HG03571 (cell line): Measurements from ENCODE around the gene PITRM1.

Source experiments
- ATAC-seq: cut with Tn5 transposase; IDR thresholded peaks from one replicate; pipeline ENCODE4 v1.9.1; 2021; ENCODE audit not compliant: unreplicated experiment

PITRM1 gene

DNA sequence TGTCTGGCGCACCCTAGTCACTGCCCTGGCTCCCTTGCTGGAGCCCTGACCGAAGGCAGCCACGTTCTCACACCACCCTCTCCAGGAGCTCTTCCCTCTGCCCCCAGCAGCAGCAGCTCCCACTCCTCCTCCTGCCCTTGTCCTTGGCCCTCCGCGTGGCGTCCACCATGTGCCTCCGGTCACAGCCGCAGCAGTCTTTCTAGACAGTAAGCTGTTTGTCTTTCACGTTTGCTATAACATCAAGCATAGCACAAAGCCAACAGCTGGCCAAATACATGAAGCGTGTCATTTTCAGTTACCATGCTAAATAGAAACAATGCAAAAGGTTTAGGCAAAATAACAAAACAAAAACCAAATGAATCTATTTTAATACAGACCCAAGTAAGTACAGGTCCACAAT lies 3.3 kb downstream of the PITRM1 start:
- no peak for ATAC-seq

DNA sequence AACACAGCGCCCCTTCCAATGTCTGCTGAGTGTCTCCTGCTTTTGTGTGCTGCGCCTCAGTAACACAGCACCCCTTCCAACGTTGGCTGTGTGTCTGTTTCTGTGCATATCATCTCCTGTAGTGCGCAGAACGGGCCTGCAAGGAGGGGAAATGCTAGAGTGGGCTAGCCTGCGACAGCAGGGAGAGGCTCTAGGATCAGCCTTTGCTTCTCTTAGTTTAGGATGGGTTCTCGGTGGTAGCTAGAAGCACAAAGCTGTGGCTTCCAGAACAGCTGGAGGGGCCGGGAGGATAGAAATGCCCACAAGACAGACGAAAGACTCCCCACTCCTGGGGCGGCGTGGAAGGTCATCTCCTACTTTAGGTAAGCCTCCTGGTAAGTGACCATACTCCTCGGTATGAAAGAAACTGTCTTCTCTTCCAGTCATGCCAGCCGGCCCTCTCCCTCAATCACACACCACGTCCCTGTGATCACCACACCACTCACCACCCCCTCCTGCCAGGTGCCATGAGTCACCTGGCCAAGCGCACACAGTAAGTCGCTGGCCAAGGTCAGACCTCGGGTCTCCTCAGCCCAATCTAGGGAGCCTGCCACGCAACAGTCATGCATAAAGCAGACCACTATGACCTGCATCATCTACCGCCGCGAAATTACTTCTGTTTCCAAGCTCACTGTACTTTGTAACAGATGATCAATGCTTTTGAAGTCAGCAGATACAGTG lies 4.8 kb downstream of the PITRM1 start:
- ATAC-seq = no peak

GRCh38 chr10:3166496-3167290 lies 5.9 kb downstream of the PITRM1 start:
- no peak for ATAC-seq

- no peak for ATAC-seq
Observed at GRCh38 chr10:3165196-3165595, 7.4 kb downstream of the PITRM1 start.

- no peak for ATAC-seq
Observed at GRCh38 chr10:3163879-3164278, 8.7 kb downstream of the PITRM1 start.

- no peak for ATAC-seq
Observed at GRCh38 chr10:3162533-3162932, 10.0 kb downstream of the PITRM1 start.

DNA sequence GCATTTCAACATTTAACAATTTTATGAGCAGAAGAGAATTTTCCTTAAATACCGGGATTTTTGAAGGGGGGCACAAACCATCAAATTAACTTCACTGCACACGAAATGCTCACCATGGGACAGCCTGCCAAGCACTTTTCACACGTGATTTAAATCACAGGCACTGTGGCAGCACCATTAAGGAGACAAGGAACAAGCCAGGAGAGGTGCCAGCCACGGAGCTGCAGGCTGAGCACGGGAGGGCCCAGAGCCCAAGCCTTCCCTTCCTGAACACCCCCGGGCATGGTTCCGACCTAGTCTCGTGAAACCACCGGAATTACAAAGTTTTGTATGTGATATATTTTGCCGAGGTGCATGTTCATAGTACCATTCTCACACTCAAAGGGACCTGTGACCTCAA lies 13.4 kb downstream of the PITRM1 start:
- no peak for ATAC-seq

GRCh38 chr10:3154666-3155065 lies 17.9 kb downstream of the PITRM1 start:
- ATAC-seq = no peak

GRCh38 chr10:3152566-3152935 lies 20.0 kb downstream of the PITRM1 start:
- ATAC-seq = no peak

- no peak for ATAC-seq
Observed at GRCh38 chr10:3151889-3152565, 20.6 kb downstream of the PITRM1 start.

GRCh38 chr10:3150961-3151360 lies 21.6 kb downstream of the PITRM1 start:
- ATAC-seq = no peak

- no peak for ATAC-seq
Observed at GRCh38 chr10:3150366-3150765, 22.2 kb downstream of the PITRM1 start.

GRCh38 chr10:3149918-3150317 lies 22.7 kb downstream of the PITRM1 start:
- ATAC-seq = no peak

DNA sequence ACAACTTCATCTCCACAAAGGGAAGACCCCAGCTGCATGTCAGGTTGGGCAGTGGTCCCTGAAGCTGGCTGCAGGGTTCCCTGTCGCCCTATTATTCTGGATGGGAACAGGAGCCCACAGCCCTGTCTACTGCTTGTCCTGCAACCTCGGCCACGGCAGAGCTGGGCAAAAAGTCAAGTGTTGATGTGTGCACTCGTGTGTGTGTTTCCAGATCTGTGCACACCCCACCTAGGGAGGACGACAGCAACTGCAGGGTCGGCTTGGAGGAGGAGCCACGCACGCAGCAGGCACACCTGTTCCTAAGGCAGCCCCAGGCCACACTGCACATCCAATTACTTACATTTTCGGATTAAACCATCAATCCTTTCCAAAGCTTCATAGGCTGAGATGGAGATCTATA lies 23.6 kb downstream of the PITRM1 start:
- ATAC-seq = no peak

DNA sequence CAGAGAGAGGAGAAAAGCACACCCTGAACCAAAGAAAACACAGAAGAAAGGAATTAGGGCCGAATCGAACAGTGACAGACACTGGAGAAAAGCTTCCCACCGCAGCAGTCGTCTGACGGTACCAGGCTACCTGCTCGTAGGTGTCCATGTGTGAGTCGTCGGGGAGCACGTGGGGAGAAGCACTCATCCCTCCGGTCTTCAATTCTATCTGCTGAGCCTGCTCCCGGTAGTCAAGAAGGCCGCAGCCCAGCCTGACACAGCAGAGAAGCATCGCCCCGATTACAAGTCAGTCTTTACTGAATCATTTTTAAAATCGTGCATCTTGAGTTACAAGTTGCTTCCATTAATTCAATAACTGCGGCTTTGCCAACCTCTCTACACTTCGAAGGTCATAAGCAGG lies 24.5 kb downstream of the PITRM1 start:
- ATAC-seq = no peak

DNA sequence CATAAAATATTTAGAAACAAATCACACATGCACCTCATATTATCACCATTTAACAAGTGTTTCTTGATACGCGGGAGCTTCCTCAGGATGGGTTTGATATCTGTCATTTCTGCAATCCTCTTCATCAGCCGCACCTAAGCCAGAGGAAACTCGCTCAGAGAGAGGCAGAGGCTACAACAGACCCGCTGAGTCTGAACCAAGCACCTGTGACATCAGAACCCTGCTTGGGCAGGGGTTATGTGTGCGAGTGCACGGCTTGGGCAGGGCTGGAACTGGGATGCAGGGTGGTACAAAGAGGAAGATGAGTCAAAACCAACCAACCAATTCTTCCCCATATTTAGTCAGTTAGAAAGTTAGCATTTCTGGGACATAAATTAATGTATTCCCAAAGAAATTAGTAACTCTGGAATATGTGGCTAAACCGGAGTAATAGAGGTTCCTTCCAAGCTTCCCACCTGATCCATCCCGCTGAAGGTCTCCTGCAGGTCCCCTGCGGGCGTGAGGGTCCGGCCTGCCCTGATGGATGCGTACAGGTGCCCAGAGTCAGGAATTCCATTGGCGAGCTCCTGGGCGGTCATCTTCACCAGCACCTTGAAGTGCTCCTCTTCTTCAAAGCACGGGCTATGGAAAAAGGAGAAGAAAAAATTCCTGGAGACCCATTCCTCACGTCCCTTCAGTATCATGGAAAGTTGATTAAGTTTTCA lies 25.3 kb downstream of the PITRM1 start:
- ATAC-seq = no peak

DNA sequence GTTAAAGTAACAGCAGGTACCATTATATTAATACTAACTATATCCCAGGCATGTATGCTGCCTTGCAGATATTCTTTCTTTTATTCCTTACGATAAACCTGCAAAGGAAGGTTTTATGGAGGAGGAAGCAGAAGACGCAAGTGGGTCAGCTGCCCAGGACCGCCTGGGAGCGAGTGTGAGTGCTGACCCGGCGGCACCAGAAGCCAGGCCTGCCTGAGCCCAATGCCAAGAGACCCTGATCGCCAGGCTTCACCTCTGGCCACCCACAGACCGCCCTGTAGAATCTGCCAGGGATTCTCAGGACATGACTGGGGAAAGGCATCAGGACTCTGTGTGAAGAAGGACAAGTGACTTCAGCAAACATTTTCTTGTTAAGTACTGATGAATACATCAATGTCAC lies 26.3 kb downstream of the PITRM1 start:
- no peak for ATAC-seq

DNA sequence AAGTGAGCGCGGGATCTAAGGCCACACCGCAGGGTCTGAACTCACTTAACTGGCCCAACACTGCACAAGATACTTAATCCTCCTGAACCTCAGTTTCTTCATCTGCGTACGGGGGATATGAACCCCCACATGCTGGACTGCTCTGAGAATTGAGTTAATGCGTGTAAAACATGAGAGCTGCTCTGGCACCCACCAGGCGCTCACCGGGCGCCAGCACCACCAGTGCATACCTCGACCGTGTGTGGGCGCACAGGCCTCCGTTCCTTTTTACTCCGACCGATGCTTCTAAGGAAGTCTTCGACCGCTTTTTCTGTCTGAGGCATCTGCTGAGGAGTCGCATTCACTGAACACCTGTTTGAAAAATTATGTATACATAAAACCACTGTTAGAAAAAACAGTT lies 27.2 kb downstream of the PITRM1 start:
- ATAC-seq = no peak

- ATAC-seq = no peak
Observed at GRCh38 chr10:3143791-3144434, 28.7 kb downstream of the PITRM1 start.

GRCh38 chr10:3143366-3143765 lies 29.2 kb downstream of the PITRM1 start:
- no peak for ATAC-seq
